ENCODE data around the gene ZNRF1. TPM values are rescaled to one million over a fixed set of nuclear protein-coding genes. Genes with fewer than 3 reads are reported as not detected.

Gene ZNRF1
- total and polyA plus RNA-seq, 2 of the 8 experiments (the other 6 are each of a cell fraction or from before 2014, with no cell fraction given) = 33.5 to 52.9 TPM

DNA sequence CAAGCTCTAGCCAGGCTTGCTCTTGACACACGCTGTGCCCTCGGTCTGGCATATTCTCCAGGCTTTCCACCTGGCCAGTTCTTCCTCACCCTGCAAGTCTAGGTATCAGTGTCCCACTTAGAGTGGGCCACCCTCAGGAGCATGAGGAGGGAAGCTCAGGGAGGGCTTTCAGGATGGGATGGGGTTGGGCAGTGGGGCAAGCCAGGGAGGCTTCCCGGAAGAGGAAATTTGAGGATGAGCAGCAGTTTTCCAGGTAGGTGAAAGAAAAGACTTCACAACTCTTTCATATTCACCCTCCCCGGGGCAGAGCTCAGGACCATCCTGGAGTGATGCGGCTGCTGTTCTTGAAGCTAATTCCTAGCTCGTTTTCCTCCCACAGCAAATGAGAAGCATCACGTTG lies 132.3 kb downstream of the ZNRF1 start (continued):
- TF ChIP-seq KDM4A (IDR thresholded peaks at IDR 0.05; ENCODE audit: low read depth, low read length, severe bottlenecking) (no peak), RBBP5 (IDR thresholded peaks at IDR 0.05; ENCODE audit: borderline replicate concordance, low read depth, low read length) (no peak), SIN3A (conservative IDR thresholded peaks at IDR 0.05 in 1 of 2, IDR thresholded peaks at IDR 0.05 in 1 of 2; ENCODE audit: low read depth in 1 of 2, low read length in 2 of 2) (no peak)

All from H1 (cell line).